HepG2 (cell line): Measurements from ENCODE around the gene RPL35A. TPM values are rescaled to one million over a fixed set of nuclear protein-coding genes. Genes with fewer than 3 reads are reported as not detected.
A peak's percentile ranks its signal among the peaks of the same experiment; 100 is the strongest.

Source experiments
- ATAC-seq: fragments of 200-7000 bp; cut with Tn5 transposase; 3 replicates; pipeline ENCODE4 v1.9.1; 2020; ENCODE audit warnings: mild to moderate bottlenecking, moderate library complexity
- BruUV-seq: library from RNA; stranded (reverse); fragments of 400-500 nt; replicated peaks from 2 replicates; lab custom pipeline; 2021; lab: Mats Ljungman, UMichigan
- CTCF ChIA-PET: fragments of 300-600 bp; formaldehyde crosslinking; extraction: SDS; loops from one replicate; lab custom pipeline; 2021; ENCODE audit warnings: low total read pairs, inconsistent platforms, low intra/inter-chr PET ratio; lab: Yijun Ruan, JAX
- POLR2A ChIA-PET: fragments of 350-600 bp; sonication (Branson Sonifier 250); formaldehyde crosslinking; loops from one replicate; lab custom pipeline; 2020; ENCODE audit warnings: antibody characterized with exemption, inconsistent platforms; lab: Yijun Ruan, JAX
- DNase-seq: peaks from one replicate; pipeline ENCODE4 v3.0.0-alpha.2; 2015; ENCODE audit warnings: low spot score
- FAIRE-seq: peaks from 3 replicates; lab custom pipeline; 2011; peaks lifted over from hg19 to GRCh38; lab: Jason Lieb, UNC
- H2AFZ ChIP-seq: one replicate; pipeline ENCODE4 v1.6.1; 2011; ENCODE audit warnings: low read length, inconsistent platforms
- H3K27ac ChIP-seq: fragments of 300-600 bp; 3 replicates; pipeline ENCODE4 v1.8.0; 2011; ENCODE audit warnings: mixed run types, mild to moderate bottlenecking, mixed read lengths, low read length, inconsistent platforms; ENCODE audit not compliant: insufficient read depth; ENCODE audit errors: extremely low read length
- H3K27me3 ChIP-seq, 2 experiments: fragments of 200-600 bp in 1 of 2; 2 replicates in 1 of 2; 3 replicates in 1 of 2; pipeline versions ENCODE4 v1.6.0 to v1.8.0; 2011; ENCODE audit warnings: low read length in 2 of 2, mild to moderate bottlenecking in 2 of 2, moderate library complexity in 2 of 2, inconsistent platforms in 1 of 2; ENCODE audit not compliant: insufficient read depth in 2 of 2, control insufficient read depth in 1 of 2
- H3K36me3 ChIP-seq, 2 experiments: fragments of 200-600 bp in 1 of 2; replicated peaks in 1 of 2; 2 replicates in 1 of 2; 3 replicates in 1 of 2; pipeline versions ENCODE4 v1.5.1 to v1.8.0; 2011; ENCODE audit warnings: low read length in 2 of 2, inconsistent platforms in 1 of 2; ENCODE audit not compliant: insufficient read depth in 2 of 2, control insufficient read depth in 1 of 2
- H3K4me1 ChIP-seq: 2 replicates; pipeline ENCODE4 v1.5.1; 2012; ENCODE audit warnings: low read length, inconsistent platforms; ENCODE audit not compliant: insufficient read depth
- H3K4me2 ChIP-seq: 2 replicates; pipeline ENCODE4 v1.6.0; 2011; ENCODE audit warnings: low read depth, low read length, inconsistent platforms
- H3K4me3 ChIP-seq, 3 experiments: fragments of 200-600 bp in 1 of 3; sonication (generic), shearing (Covaris generic) in 1 of 3; replicated peaks in 1 of 3; 2 replicates each; pipeline ENCODE4 v1.5.1; 2011 to 2016; ENCODE audit warnings: low read length in 3 of 3, inconsistent platforms in 2 of 3, low read depth in 2 of 3, mild to moderate bottlenecking in 2 of 3, control low read depth in 1 of 3, mixed read lengths in 1 of 3; ENCODE audit not compliant: insufficient read depth in 1 of 3
- H3K79me2 ChIP-seq: one replicate; pipeline ENCODE4 v1.6.1; 2011; ENCODE audit warnings: low read length, inconsistent platforms; ENCODE audit not compliant: insufficient read depth
- H3K9ac ChIP-seq: 2 replicates; pipeline ENCODE4 v1.6.0; 2011; ENCODE audit warnings: mild to moderate bottlenecking, low read depth, low read length, inconsistent platforms; ENCODE audit not compliant: insufficient read depth
- H3K9me3 ChIP-seq: 2 replicates; pipeline ENCODE4 v1.5.1; 2012; ENCODE audit warnings: mild to moderate bottlenecking, low read length
- H4K20me1 ChIP-seq: 2 replicates; pipeline ENCODE4 v1.6.0; 2011; ENCODE audit warnings: inconsistent platforms, mild to moderate bottlenecking, low read length, moderate library complexity; ENCODE audit not compliant: insufficient read depth
- CREM ChIP-seq, 2 experiments: sonication (generic) in 1 of 2; formaldehyde crosslinking in 1 of 2; IDR thresholded peaks; 2 replicates each; pipeline versions ENCODE4 v1.4.0 to v1.6.1; 2016 to 2020; ENCODE audit warnings: antibody characterized with exemption in 1 of 2, mild to moderate bottlenecking in 1 of 2, missing genetic modification reagents in 1 of 2
- KLF16 ChIP-seq, 2 experiments: sonication (generic) in 1 of 2; formaldehyde crosslinking in 1 of 2; IDR thresholded peaks; 2 replicates each; pipeline versions ENCODE4 v1.6.1 to v1.8.0; 2016 to 2023; ENCODE audit warnings: missing genetic modification reagents in 2 of 2, missing compliant biosample characterization in 1 of 2
- NFE2L2 ChIP-seq: fragments of 150-350 bp; IDR thresholded peaks from 2 replicates; pipeline ENCODE4 v1.6.1; 2014; ENCODE audit warnings: low read length
- RBM22 ChIP-seq: fragments of 200-400 bp; formaldehyde crosslinking; optimal IDR thresholded peaks from 2 replicates; pipeline ENCODE3; 2017; ENCODE audit warnings: mild to moderate bottlenecking, low read length, moderate library complexity
- ZNF143 ChIP-seq: sonication (generic); formaldehyde crosslinking; IDR thresholded peaks from 2 replicates; pipeline ENCODE4 v1.4.0; 2020; ENCODE audit warnings: missing genetic modification reagents
- ZNF770 ChIP-seq: sonication (generic); formaldehyde crosslinking; IDR thresholded peaks from 2 replicates; pipeline ENCODE4 v1.5.0; 2020; ENCODE audit warnings: mild to moderate bottlenecking, missing genetic modification reagents
- ZNF879 ChIP-seq: sonication (generic); formaldehyde crosslinking; IDR thresholded peaks from 2 replicates; pipeline ENCODE4 v1.8.1; 2023; ENCODE audit warnings: missing genetic modification reagents
- WGBS: methylation state at CpG from one replicate; pipeline ENCODE4 v1.1.6; 2017; ENCODE audit warnings: low lambda C conversion rate; 5-methylcytosine and 5-hydroxymethylcytosine counted together
- in situ Hi-C: cut with HindIII; loops from 2 replicates; pipeline ENCODE4 v1.10.0; 2017; ENCODE audit warnings: low pct_unique_long_range_greater_than_20kb; ENCODE audit not compliant: extremely low pct_ligation_motif_present
- intact Hi-C: fragments of 100-400 bp; cut with micrococcal nuclease; formaldehyde crosslinking; loops from one replicate; pipeline ENCODE4 v1.10.0; 2022; ENCODE audit not compliant: unreplicated experiment
- polyA plus RNA-seq, 8 experiments: library from polyadenylated mRNA; depleted of rRNA in 3 of 8; stranded (reverse) in 7 of 8; unstranded in 1 of 8; fragments of >200 nt; fragmentation: Illumina TruSeq in 4 of 8; extraction: Trizol in 4 of 8; gene quantifications; 2 replicates each; pipeline versions ENCODE4 v1.2.1 to v1.2.3, GENCODE V29; 2011 to 2016; ENCODE audit warnings: low read depth in 4 of 8, missing spikeins in 1 of 8, mixed read lengths in 1 of 8; ENCODE audit not compliant: insufficient read depth in 1 of 8
- total RNA-seq, 5 experiments: library from RNA; depleted of rRNA; stranded (reverse); fragments of >200 nt; fragmentation: Illumina TruSeq; extraction: Trizol; gene quantifications; 2 replicates each; pipeline ENCODE4 v1.2.3, GENCODE V29; 2016; ENCODE audit warnings: low read depth in 1 of 5
- TF ChIP-seq, protein P1 (sequence below): conservative IDR thresholded peaks from 2 replicates; pipeline ENCODE4 v1.6.1; 2018; ENCODE audit warnings: missing genetic modification reagents

The RPL35A gene
- total and polyA plus RNA-seq, 2 of the 13 experiments (the other 11 are each of a cell fraction or from before 2014, with no cell fraction given): 1,001 to 1,582 TPM

DNA sequence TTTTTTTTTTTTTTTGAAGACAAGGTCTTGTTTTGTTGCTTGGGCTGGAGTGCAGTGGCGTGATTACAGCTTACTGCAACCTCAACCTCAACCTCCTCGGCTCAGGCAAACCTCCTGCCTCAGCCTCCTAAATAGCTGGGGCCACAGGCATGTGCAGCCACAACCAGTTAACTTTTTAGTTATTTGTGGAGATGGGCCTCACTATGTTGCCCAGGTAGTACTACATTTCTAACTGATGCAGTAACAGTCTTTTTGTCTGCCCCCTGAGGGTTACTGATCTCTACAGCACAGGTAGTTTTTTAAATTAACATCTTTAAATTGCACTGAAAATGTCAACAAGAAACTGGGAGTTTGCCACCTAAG lies 6.6 kb downstream of the RPL35A start:
- DNase-seq (no peak), FAIRE-seq (no peak), ATAC-seq (no peak)
- CTCF ChIA-PET: no interaction called here
- Histone ChIP-seq H3K9ac (no peak overlapping the region), H3K4me2 (no peak overlapping the region), H2AFZ (no peak overlapping the region), H3K4me3 (no peak overlapping the region), H3K79me2 (peaks cover 23% of the 10 kb centered on the region), H3K9me3 (no peaks in the 10 kb centered on the region), H3K27ac (peak overlapping the region; percentile 52), H3K27me3 (no peaks in the 10 kb centered on the region; a peak in 1 of 5 replicates), H4K20me1 (peaks cover 30% of the 10 kb centered on the region), H3K36me3 (peaks cover 13 to 46% of the 10 kb centered on the region in 2 experiments), H3K4me1 (peaks cover 77% of the 10 kb centered on the region)
- POLR2A ChIA-PET: interaction anchor here (0.7 kb wide), 1 partner anchor 15 kb away, joined by 3 read pairs; no protein-coding TSS in a partner anchor
- TF ChIP-seq ZNF879 (CRISPR knock-in tag) (no peak), CREM (IDR thresholded peaks at IDR 0.05) (no peak), CREM (CRISPR knock-in tag; IDR thresholded peaks at IDR 0.05) (no peak), KLF16 (CRISPR knock-in tag; IDR thresholded peaks at IDR 0.05) (no peak), RBM22 (peak; percentile 18), ZNF770 (CRISPR knock-in tag) (peak; percentile 84), NFE2L2 (no peak), ZNF143 (CRISPR knock-in tag) (no peak)
- TF ChIP-seq, protein P1, sequence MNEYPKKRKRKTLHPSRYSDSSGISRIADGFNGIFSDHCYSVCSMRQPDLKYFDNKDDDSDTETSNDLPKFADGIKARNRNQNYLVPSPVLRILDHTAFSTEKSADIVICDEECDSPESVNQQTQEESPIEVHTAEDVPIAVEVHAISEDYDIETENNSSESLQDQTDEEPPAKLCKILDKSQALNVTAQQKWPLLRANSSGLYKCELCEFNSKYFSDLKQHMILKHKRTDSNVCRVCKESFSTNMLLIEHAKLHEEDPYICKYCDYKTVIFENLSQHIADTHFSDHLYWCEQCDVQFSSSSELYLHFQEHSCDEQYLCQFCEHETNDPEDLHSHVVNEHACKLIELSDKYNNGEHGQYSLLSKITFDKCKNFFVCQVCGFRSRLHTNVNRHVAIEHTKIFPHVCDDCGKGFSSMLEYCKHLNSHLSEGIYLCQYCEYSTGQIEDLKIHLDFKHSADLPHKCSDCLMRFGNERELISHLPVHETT (CRISPR knock-in tag): no peak
- intact Hi-C loops: no loop called here
- 97% methylated on average over 2 of the region's 2 CpGs for WGBS
- no TSS peak for BruUV-seq
- in situ Hi-C loops: no loop called here
